Measurements from ENCODE around the gene AGAP1.

AGAP1 gene

GRCh38 chr2:236109473-236109872 lies 615.6 kb downstream of the AGAP1 start:
- DNase-seq (ENCODE audit: low read depth in 2 of 2, low spot score in 1 of 2), result no peak

- no peak for DNase-seq (ENCODE audit: low read depth in 2 of 2, low spot score in 1 of 2)
These were observed 618.6 kb downstream of the AGAP1 start for GRCh38 chr2:236112466-236112865.

GRCh38 chr2:236113425-236113824 lies 619.6 kb downstream of the AGAP1 start:
- DNase-seq (ENCODE audit: low read depth in 2 of 2, low spot score in 1 of 2), result no peak

- no peak for DNase-seq (ENCODE audit: low read depth in 2 of 2, low spot score in 1 of 2)
These were observed 620.1 kb downstream of the AGAP1 start for GRCh38 chr2:236113948-236114347.

GRCh38 chr2:236114959-236115358 lies 621.1 kb downstream of the AGAP1 start:
- DNase-seq (ENCODE audit: low read depth in 2 of 2, low spot score in 1 of 2), result no peak

GRCh38 chr2:236117401-236117800 lies 623.6 kb downstream of the AGAP1 start:
- DNase-seq (ENCODE audit: low read depth in 2 of 2, low spot score in 1 of 2), result no peak

- no peak for DNase-seq (ENCODE audit: low read depth in 2 of 2, low spot score in 1 of 2)
These were observed 624.0 kb downstream of the AGAP1 start for GRCh38 chr2:236117861-236118269.

- DNase-seq (ENCODE audit: low read depth in 2 of 2, low spot score in 1 of 2), result no peak
These were observed 625.2 kb downstream of the AGAP1 start for GRCh38 chr2:236119003-236119402.

- no peak for DNase-seq (ENCODE audit: low read depth in 2 of 2, low spot score in 1 of 2)
These were observed 625.6 kb downstream of the AGAP1 start for GRCh38 chr2:236119476-236119875.

GRCh38 chr2:236120141-236120601 lies 626.3 kb downstream of the AGAP1 start:
- DNase-seq (ENCODE audit: low read depth in 2 of 2, low spot score in 1 of 2), result no peak

GRCh38 chr2:236120829-236121228 lies 627.0 kb downstream of the AGAP1 start:
- no peak for DNase-seq (ENCODE audit: low read depth in 2 of 2, low spot score in 1 of 2)

- DNase-seq (ENCODE audit: low read depth in 2 of 2, low spot score in 1 of 2), result no peak
These were observed 627.7 kb downstream of the AGAP1 start for GRCh38 chr2:236121546-236121945.

GRCh38 chr2:236122236-236122635 lies 628.4 kb downstream of the AGAP1 start:
- no peak for DNase-seq (ENCODE audit: low read depth in 2 of 2, low spot score in 1 of 2)

GRCh38 chr2:236123716-236124115 lies 629.9 kb downstream of the AGAP1 start:
- DNase-seq (ENCODE audit: low read depth in 2 of 2, low spot score in 1 of 2), result no peak

- no peak for DNase-seq (ENCODE audit: low read depth in 2 of 2, low spot score in 1 of 2)
These were observed 630.5 kb downstream of the AGAP1 start for GRCh38 chr2:236124182-236124893.

GRCh38 chr2:236125541-236125940 lies 631.7 kb downstream of the AGAP1 start:
- no peak for DNase-seq (ENCODE audit: low read depth in 2 of 2, low spot score in 1 of 2)

GRCh38 chr2:236127010-236127409 lies 633.2 kb downstream of the AGAP1 start:
- no peak for DNase-seq (ENCODE audit: low read depth in 2 of 2, low spot score in 1 of 2)

- DNase-seq (ENCODE audit: low read depth in 2 of 2, low spot score in 1 of 2), result no peak
These were observed 634.5 kb downstream of the AGAP1 start for GRCh38 chr2:236128321-236128720.

- DNase-seq (ENCODE audit: low read depth in 2 of 2, low spot score in 1 of 2), result no peak
These were observed 636.1 kb downstream of the AGAP1 start for GRCh38 chr2:236129935-236130334.

- DNase-seq (ENCODE audit: low read depth in 2 of 2, low spot score in 1 of 2), result no peak
These were observed 636.6 kb downstream of the AGAP1 start for GRCh38 chr2:236130349-236130998.

- DNase-seq (ENCODE audit: low read depth in 2 of 2, low spot score in 1 of 2), result no peak
These were observed 637.3 kb downstream of the AGAP1 start for GRCh38 chr2:236131073-236131692.

GRCh38 chr2:236133410-236134012 lies 639.7 kb downstream of the AGAP1 start:
- DNase-seq (ENCODE audit: low read depth in 2 of 2, low spot score in 1 of 2), result no peak
